Endothelial cell of umbilical vein (primary cell): Measurements from ENCODE around the gene ATP12A.

Source experiments
- CTCF ChIP-seq, 2 donors: IDR thresholded peaks; 1 replicate in 1 of 2; 2 replicates in 1 of 2; pipeline ENCODE4 v1.5.1; 2011; ENCODE audit warnings: low read length in 2 of 2, mild to moderate bottlenecking in 2 of 2, moderate library complexity in 2 of 2, control low read depth in 1 of 2, inconsistent platforms in 1 of 2, low read depth in 1 of 2; ENCODE audit not compliant: insufficient read depth in 1 of 2; ENCODE audit errors: extremely low read depth in 1 of 2
- EZH2 ChIP-seq: IDR thresholded peaks from 2 replicates; pipeline ENCODE4 v1.6.1; 2012; ENCODE audit warnings: borderline replicate concordance, low read depth, mild to moderate bottlenecking, moderate library complexity, low read length, inconsistent platforms; ENCODE audit not compliant: severe bottlenecking
- FOS ChIP-seq: IDR thresholded peaks from 2 replicates; pipeline ENCODE4 v1.6.1; 2011; ENCODE audit warnings: mild to moderate bottlenecking, low read length, moderate library complexity, borderline replicate concordance; ENCODE audit not compliant: insufficient read depth
- MYC ChIP-seq: IDR thresholded peaks from one replicate; pipeline ENCODE4 v1.6.1; 2011; ENCODE audit warnings: mild to moderate bottlenecking, low read depth, low read length
- POLR2A ChIP-seq: IDR thresholded peaks from 2 replicates; pipeline ENCODE4 v1.6.1; 2012; ENCODE audit warnings: low read depth, mild to moderate bottlenecking, control low read depth, low read length

GRCh38 chr13:24670961-24671381 is 9.2 kb upstream of the ATP12A start:
- TF ChIP-seq CTCF (IDR thresholded peaks at IDR 0.05; ENCODE audit: extremely low read depth in 1 of 2, insufficient read depth in 1 of 2, low read depth in 1 of 2, low read length in 2 of 2) (no peak), EZH2 (no peak), POLR2A (no peak), FOS (no peak), MYC (no peak)
